Progenitor cell of endocrine pancreas (in vitro differentiated cells): ENCODE results near the gene AGR3. TPM values are rescaled to one million over a fixed set of nuclear protein-coding genes. Genes with fewer than 3 reads are reported as not detected.
A peak's percentile ranks its signal among the peaks of the same experiment; 100 is the strongest.

Experiments used
- DNase-seq: peaks from one replicate; pipeline ENCODE4 v3.0.0; 2021; ENCODE audit warnings: low spot score; ENCODE audit not compliant: unreplicated experiment
- H3K27ac Mint-ChIP-seq: 2 replicates; pipeline ENCODE4 v1.8.0; 2021; ENCODE audit warnings: mild to moderate bottlenecking, moderate library complexity, mixed read lengths
- H3K27me3 Mint-ChIP-seq: 2 replicates; pipeline ENCODE4 v1.8.0; 2021; ENCODE audit warnings: mixed read lengths
- H3K36me3 Mint-ChIP-seq: 2 replicates; pipeline ENCODE4 v1.8.0; 2022; ENCODE audit warnings: mixed read lengths; ENCODE audit not compliant: insufficient read depth
- H3K4me1 Mint-ChIP-seq: 2 replicates; pipeline ENCODE4 v1.8.0; 2021; ENCODE audit warnings: low read depth, mixed read lengths
- H3K4me3 Mint-ChIP-seq: 2 replicates; pipeline ENCODE4 v1.8.0; 2021; ENCODE audit warnings: low read depth, mild to moderate bottlenecking, moderate library complexity, mixed read lengths
- H3K9me3 Mint-ChIP-seq: 2 replicates; pipeline ENCODE4 v1.8.0; 2021; ENCODE audit warnings: low read depth, mixed read lengths
- total RNA-seq: library from RNA; stranded (reverse); gene quantifications from 2 replicates; pipeline ENCODE4 v1.2.1, GENCODE V29; 2021
- TF ChIP-seq, protein P1 (sequence below): fragments of 200-600 bp; sonication (generic); IDR thresholded peaks from one replicate; pipeline ENCODE4 v1.5.0; 2021; ENCODE audit warnings: antibody characterized with exemption, mild to moderate bottlenecking; ENCODE audit not compliant: unreplicated experiment

The AGR3 gene
- total RNA-seq, 1 donor from 2014 or later = 5.8 TPM

GRCh38 chr7:16839646-16840045 is 42.1 kb downstream of the AGR3 start:
- TF ChIP-seq, protein P1, sequence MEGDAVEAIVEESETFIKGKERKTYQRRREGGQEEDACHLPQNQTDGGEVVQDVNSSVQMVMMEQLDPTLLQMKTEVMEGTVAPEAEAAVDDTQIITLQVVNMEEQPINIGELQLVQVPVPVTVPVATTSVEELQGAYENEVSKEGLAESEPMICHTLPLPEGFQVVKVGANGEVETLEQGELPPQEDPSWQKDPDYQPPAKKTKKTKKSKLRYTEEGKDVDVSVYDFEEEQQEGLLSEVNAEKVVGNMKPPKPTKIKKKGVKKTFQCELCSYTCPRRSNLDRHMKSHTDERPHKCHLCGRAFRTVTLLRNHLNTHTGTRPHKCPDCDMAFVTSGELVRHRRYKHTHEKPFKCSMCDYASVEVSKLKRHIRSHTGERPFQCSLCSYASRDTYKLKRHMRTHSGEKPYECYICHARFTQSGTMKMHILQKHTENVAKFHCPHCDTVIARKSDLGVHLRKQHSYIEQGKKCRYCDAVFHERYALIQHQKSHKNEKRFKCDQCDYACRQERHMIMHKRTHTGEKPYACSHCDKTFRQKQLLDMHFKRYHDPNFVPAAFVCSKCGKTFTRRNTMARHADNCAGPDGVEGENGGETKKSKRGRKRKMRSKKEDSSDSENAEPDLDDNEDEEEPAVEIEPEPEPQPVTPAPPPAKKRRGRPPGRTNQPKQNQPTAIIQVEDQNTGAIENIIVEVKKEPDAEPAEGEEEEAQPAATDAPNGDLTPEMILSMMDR = no peak
- Mint-ChIP-seq H3K4me1 (peaks cover 10% of the 10 kb centered on the region), H3K36me3 (no peaks in the 10 kb centered on the region), H3K27me3 (no peaks in the 10 kb centered on the region), H3K4me3 (no peak overlapping the region), H3K27ac (no peak overlapping the region), H3K9me3 (peaks cover 9% of the 10 kb centered on the region)
- no peak for DNase-seq

- no peak for DNase-seq
- peaks cover 16% of the 10 kb centered on the region for H3K4me1 Mint-ChIP-seq
- peaks cover 9% of the 10 kb centered on the region for H3K9me3 Mint-ChIP-seq
- H3K36me3 Mint-ChIP-seq = no peaks in the 10 kb centered on the region
- no peak overlapping the region for H3K27ac Mint-ChIP-seq
- H3K27me3 Mint-ChIP-seq = no peaks in the 10 kb centered on the region
- TF ChIP-seq, protein P1 = no peak
- no peak overlapping the region for H3K4me3 Mint-ChIP-seq
Observed at GRCh38 chr7:16838891-16839290, 42.9 kb downstream of the AGR3 start.

GRCh38 chr7:16838386-16838785 is 43.4 kb downstream of the AGR3 start:
- no peak for DNase-seq
- Mint-ChIP-seq H3K27ac (no peak overlapping the region), H3K4me3 (no peak overlapping the region), H3K36me3 (no peaks in the 10 kb centered on the region), H3K27me3 (no peaks in the 10 kb centered on the region), H3K9me3 (peaks cover 9% of the 10 kb centered on the region), H3K4me1 (peaks cover 16% of the 10 kb centered on the region)
- TF ChIP-seq, protein P1 = no peak

DNA sequence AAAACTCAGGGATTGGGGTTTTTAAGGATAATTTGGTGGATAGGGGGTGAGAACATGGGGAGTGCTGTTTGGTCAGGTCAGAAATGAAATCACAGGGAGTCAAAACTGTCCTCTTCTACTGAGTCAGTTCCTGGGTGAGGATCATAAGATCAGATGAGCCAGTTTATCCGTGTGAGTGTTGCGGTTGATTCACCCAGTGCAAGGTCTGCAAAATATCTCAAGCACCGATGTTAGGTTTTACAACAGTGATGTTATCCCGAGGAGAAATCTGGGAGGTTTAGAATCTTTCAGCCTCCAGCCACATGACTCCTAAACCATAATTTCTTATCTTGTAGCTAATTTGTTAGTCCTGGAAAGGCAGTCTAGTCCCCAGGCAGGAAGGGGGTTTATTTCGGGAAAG is 45.3 kb downstream of the AGR3 start:
- TF ChIP-seq, protein P1 = no peak
- Mint-ChIP-seq H3K36me3 (no peaks in the 10 kb centered on the region), H3K27me3 (no peaks in the 10 kb centered on the region), H3K4me3 (no peak overlapping the region), H3K27ac (peak overlapping the region; percentile 31), H3K4me1 (peaks cover 20% of the 10 kb centered on the region), H3K9me3 (peaks cover 16% of the 10 kb centered on the region)
- DNase-seq = no peak

GRCh38 chr7:16833373-16833772 is 48.4 kb downstream of the AGR3 start:
- TF ChIP-seq, protein P1 = no peak
- H3K27me3 Mint-ChIP-seq = no peaks in the 10 kb centered on the region

More at GRCh38 chr7:16833373-16833772, 48.4 kb downstream of the AGR3 start:
- H3K4me3 Mint-ChIP-seq = no peak overlapping the region
- peaks cover 14% of the 10 kb centered on the region for H3K4me1 Mint-ChIP-seq
- H3K36me3 Mint-ChIP-seq = peaks cover 7% of the 10 kb centered on the region
- peaks cover 29% of the 10 kb centered on the region for H3K9me3 Mint-ChIP-seq
- H3K27ac Mint-ChIP-seq = no peak overlapping the region
- no peak for DNase-seq
